Skin of body (tissue), 2 donors: ENCODE measurements around the gene NTN3. TPM values are rescaled to one million over a fixed set of nuclear protein-coding genes. Genes with fewer than 3 reads are reported as not detected.
A peak's percentile ranks its signal among the peaks of the same experiment; 100 is the strongest.
"Not testable (repeated sequence)": the region's sequence is repeated elsewhere in the genome, so short reads cannot be mapped to it uniquely, and the experiment has no call there.

ENCODE experiments used
- DNase-seq: peaks from one replicate; lab custom pipeline; 2025; lab: John Stamatoyannopoulos, UW
- total RNA-seq: library from RNA; depleted of rRNA; stranded (reverse); fragments of >200 nt; gene quantifications from one replicate; pipeline ENCODE4 v1.2.3, GENCODE V29; 2014

The NTN3 gene
- total RNA-seq, result 3.4 TPM

DNA sequence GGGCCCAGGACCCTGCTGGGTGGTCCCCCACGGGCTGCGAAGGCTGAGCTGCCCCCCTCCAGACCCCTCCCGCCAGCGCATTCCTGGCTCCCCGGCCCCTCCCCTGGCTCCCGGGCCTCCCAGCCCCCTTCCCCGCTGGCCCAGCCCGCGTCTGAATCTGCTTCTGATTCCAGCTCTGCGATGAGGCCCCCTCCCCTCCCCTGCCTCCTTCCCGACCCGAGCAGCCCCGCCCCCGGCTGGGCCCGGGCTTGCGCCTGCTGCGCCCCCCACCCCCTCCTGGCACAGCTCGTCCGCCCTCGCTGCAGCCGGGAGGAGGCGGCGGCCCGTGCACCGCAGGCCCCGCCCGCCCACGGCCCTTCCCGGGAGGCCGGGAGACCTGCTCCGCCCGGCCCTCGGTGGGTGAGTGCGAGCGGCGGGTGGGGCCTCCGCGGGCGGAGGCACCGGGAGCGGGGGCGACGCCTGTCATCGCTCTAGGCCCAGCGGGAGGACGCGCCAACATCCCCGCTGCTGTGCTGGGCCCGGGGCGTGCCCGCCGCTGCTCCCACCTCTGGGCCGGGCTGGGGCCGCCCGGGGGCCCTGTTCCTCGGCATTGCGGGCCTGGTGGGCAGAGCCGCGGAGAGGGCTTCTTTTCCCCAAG lies at the start of gene NTN3:
Gene NTN3 (plus strand): TSS at position 282 of the 637 bp plus-strand sequence. CDS start 405 bp downstream, outside the sequence.
- peak; percentile 76 for DNase-seq

GRCh38 chr16:2422123-2422867 lies 48.8 kb upstream of the NTN3 start:
- DNase-seq, result no peak

- DNase-seq, result no peak
Measured at GRCh38 chr16:2424061-2425007, 46.8 kb upstream of the NTN3 start.

DNA sequence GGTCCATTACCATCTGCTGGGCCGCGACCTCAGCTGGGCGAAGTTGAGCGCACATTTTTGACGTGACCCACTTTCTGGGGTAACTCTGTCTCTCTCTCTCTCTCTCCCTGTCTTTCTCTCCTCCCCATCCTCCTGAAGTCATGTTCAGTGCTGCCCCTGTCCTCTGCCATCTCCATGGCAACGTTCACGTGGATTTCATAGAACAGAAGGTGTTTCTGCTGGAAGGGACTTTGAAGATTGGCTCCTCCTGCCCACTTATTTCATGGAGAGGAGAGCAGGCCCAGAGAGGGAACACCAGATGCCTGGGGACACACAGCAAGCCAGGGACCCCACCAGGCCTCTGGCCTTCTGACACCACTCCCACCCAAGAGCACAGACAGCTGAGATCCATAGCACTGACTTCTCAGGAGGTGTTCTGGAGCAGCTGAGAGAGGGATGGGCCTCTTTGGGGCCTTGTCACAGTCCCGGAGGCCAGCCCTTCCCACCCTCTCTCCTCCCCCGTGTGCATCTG lies 46.0 kb upstream of the NTN3 start:
- no peak for DNase-seq

GRCh38 chr16:2425825-2426430 lies 45.2 kb upstream of the NTN3 start:
- DNase-seq, result no peak

- no peak for DNase-seq
Measured at GRCh38 chr16:2426941-2427361, 44.1 kb upstream of the NTN3 start.

GRCh38 chr16:2427526-2427925 lies 43.6 kb upstream of the NTN3 start:
- DNase-seq, result no peak

DNA sequence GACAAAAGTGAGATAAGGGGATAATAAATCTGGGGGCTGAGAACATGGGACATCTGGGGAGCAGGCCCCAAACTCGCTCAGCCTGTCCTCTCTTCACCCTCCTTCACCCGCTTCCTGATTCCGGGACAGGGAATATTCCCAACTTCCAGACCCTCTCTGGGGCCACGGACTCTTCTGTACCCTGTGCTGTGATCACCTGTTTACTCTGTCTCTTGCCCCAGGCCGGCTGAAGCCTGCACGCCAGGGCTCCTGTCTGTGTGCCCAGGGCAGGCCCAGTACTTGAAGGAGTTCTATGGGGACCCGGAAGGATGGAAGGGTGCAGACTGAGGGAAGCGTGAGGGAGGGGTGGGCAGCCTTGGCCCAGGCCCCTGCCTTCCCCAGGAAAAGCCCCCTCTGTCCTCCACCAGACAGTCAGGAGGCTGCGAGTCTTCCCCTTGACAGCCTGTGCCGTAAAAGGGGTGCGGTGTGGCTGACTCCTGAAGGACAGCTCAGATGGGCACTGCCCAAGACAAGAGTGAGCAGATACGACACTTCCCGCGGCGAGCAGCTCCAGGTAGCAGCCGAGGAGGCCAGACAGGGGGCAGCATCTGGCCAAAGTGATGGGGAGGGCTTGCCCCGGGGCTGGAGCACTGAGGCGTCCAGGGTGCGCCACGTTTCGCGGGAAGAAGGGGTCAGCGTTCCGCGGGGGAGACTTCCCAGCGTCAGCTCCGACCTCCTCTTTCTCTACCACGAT lies 42.9 kb upstream of the NTN3 start:
- no peak for DNase-seq

DNA sequence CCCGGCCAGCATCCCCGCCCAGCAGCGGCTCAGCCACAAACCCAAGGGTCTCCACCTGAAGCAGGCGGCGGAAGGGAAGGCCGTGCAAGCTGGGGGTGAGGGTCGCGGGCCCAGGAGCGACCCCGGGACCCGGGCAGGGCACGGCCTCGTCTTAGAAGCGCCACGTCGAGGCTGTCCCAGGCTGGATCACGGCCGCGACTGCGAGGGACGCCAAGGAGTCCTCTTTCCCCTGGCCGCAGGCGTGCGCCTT lies 42.4 kb upstream of the NTN3 start:
- DNase-seq, result no peak

- DNase-seq, result peak; percentile 96
Measured at GRCh38 chr16:2429034-2429770, 41.9 kb upstream of the NTN3 start, which contains the start of gene CCNF. Gene CCNF (plus strand): TSS chr16:2429447. CDS start chr16:2429482, 35 bp downstream.

DNA sequence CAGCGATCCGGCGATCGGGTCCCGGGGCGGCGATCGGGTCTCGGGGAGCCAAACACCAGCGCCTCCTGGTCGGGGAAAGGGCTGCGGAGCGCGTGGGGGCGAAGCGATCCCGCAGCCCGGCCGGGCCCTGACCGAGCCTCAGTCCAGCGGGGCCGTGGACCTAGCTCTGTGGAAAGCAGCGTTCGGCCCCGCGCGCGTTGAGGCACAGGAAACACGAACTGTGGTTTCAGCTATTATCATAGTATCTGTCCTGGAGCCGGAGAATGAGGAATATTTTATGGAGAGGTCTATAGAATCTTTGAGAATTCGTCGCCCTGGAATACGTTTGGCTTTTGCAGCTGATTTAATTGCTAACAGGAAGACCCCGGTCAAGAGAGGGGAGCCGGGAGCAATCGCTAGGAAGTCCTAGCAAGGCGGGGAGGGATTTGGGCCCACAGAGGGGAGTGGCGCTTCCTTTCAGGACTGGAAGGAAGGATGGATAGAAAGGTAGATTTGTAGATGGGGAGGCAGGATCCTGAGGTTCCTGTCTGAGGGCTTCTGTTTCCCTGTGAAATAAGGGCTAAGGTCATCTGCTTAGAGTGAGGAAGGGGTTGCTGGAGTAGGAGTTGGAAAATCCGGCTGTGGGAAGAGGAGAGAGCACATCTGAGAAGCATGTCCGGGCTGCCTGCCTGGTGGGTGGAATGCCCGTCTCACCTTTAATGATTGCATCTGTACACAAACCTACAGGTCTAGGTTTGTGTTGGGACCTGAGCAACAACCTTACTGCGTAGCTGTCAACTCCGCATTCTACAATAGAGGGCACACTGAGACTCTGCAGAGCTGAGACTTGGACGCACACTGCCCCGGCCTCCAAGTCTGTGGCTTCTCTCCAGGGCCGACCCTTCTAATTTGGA lies 41.1 kb upstream of the NTN3 start:
- DNase-seq, result no peak

DNA sequence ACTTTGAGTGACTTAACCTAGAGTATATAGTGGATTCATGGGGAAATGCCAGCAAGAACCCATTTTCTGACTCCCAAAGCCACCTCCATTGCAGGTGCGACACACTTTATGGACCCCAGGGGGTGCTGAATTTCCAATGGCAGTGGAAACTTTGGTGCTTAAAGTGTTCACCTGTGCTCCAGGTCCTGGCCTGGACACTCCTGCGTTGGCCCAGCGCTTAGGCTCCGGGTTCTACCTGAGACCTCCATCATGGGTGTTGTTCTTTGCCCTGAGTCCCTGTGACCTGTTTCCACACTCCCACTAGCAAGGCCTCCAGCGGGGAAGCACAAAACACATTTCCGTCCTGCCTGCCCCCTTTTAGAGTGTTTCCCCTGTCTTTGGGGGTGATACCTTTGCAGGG lies 38.8 kb upstream of the NTN3 start:
- no peak for DNase-seq

DNA sequence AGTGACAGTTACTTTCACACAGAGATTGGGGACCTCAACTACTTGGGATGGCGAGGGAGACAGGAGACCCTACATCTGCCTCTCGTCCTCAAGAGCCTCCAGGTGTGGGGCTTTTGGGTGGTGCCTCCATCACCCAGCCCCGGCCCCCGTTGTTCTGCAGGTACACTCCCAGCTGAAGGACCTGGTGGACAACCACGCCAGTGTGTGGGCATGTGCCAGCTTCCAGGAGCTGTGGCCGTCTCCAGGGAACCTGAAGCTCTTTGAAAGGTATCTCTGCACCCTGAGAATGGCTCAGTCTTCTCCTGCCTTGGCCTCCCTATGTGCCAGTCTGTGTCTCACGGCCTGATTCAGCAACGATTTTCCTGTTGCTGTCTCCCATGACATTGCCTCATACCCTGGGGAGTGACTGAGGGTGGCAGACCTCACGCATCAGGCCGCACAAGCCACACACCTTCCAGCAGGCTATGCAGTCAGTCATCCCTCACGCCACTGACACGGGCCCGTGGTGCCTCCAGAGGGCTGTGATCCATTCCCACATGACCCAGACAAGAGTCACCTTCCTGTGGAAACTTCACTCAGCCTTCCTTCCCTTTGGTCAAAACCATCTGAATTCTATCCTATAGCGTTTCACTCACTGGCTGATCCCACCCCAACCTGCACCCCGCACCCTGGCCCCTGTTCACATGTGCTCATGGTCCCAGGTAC lies 38.1 kb upstream of the NTN3 start:
- DNase-seq, result no peak

DNA sequence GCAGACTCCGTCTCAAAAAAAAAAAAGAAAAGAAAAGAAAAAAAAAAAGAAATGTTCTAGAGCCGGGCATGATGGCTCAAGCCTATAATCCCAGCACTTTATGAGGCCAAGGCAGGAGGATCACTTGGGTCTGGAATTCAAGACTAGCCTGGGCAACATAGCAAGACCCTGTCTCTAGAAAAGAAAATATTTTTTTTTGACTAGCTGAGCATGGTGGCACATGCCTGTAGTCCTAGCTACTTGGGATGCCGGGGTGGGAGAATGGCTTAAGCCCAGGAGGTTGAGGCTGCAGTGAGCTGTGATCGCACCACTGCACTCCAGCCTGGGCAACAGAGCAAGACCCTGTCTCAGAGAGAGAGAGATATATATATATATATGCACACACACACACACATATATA lies 35.9 kb upstream of the NTN3 start:
- DNase-seq, result not testable (repeated sequence)

GRCh38 chr16:2436110-2436509 lies 35.0 kb upstream of the NTN3 start:
- DNase-seq, result no peak

DNA sequence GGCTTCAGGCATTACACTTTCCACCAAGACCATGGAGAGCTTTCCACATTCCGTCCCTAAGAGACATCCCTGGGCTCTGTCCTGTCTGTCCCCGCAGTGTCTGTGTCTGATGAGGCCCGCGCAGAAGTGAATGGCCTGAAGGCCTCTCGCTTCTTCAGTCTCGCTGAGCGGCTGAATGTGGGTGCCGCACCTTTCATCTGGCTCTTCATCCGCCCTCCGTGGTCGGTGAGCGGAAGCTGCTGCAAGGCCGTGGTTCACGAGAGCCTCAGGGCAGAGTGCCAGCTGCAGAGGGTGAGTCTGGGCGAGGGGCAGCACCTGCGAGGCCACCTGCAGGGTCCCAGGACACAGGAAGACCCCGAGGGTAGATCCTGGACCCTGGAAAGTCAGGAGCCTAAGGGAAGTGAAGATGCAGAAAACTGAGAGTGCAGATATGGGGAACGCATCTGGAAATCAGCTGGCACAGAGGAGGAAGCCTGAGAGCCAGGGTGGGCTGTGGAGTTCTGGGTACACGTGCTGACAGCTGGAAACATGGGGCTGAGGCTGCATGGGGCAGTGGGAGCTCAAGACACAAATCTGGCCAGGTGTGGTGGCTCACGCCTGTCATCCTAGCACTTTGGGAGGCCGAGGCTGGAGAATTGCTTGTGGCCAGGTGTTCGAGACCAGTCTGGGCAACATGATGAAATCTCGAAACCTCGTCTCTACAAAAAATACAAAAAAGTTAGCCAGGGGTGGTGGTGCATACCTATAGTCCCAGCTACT lies 33.9 kb upstream of the NTN3 start:
- no peak for DNase-seq

GRCh38 chr16:2438121-2438520 lies 33.0 kb upstream of the NTN3 start:
- DNase-seq, result no peak

GRCh38 chr16:2439598-2439997 lies 31.5 kb upstream of the NTN3 start:
- DNase-seq, result no peak
